Activated T-cell treated with anti-CD3 and anti-CD28 coated beads for 4 hours (primary cell): ENCODE data around the gene SRSF12.
A peak's percentile ranks its signal among the peaks of the same experiment; 100 is the strongest.

Experiments used
- DNase-seq: peaks from one replicate; pipeline ENCODE4 v3.0.0-alpha.2; 2020

SRSF12 gene

GRCh38 chr6:89117211-89118108 lies at the start of gene SRSF12:
TSS of gene SRSF12 (minus strand) at chr6:89118071. CDS start at chr6:89117887, 184 bp downstream.
- DNase-seq: peak; percentile 5

- DNase-seq: no peak
Measured at GRCh38 chr6:89162047-89162371, 44.1 kb upstream of the SRSF12 start.

GRCh38 chr6:89161326-89162046 lies 43.6 kb upstream of the SRSF12 start:
- no peak for DNase-seq

- no peak for DNase-seq
Measured at GRCh38 chr6:89160331-89161092, 42.6 kb upstream of the SRSF12 start.

- no peak for DNase-seq
Measured at GRCh38 chr6:89154131-89154530, 36.3 kb upstream of the SRSF12 start.

- DNase-seq: peak; percentile 28
Measured at GRCh38 chr6:89148016-89148750, 30.3 kb upstream of the SRSF12 start.

GRCh38 chr6:89146718-89147700 lies 29.1 kb upstream of the SRSF12 start:
- peak; percentile 15 for DNase-seq

- peak; percentile 58 for DNase-seq
Measured at GRCh38 chr6:89145956-89146717, 28.3 kb upstream of the SRSF12 start, which contains the start of gene PM20D2. TSS of gene PM20D2 (plus strand) at chr6:89146055. CDS start at chr6:89146145, 90 bp downstream.

- peak; percentile 5 for DNase-seq
Measured at GRCh38 chr6:89145091-89145955, 27.5 kb upstream of the SRSF12 start.

GRCh38 chr6:89144354-89144906 lies 26.6 kb upstream of the SRSF12 start:
- no peak for DNase-seq

- DNase-seq: no peak
Measured at GRCh38 chr6:89140347-89141156, 22.7 kb upstream of the SRSF12 start.

GRCh38 chr6:89139509-89140346 lies 21.9 kb upstream of the SRSF12 start:
- DNase-seq: no peak

GRCh38 chr6:89138173-89138572 lies 20.3 kb upstream of the SRSF12 start:
- DNase-seq: no peak

- no peak for DNase-seq
Measured at GRCh38 chr6:89134723-89135122, 16.9 kb upstream of the SRSF12 start.

- DNase-seq: no peak
Measured at GRCh38 chr6:89133981-89134380, 16.1 kb upstream of the SRSF12 start.

GRCh38 chr6:89132057-89132456 lies 14.2 kb upstream of the SRSF12 start:
- no peak for DNase-seq

- DNase-seq: no peak
Measured at GRCh38 chr6:89131599-89131998, 13.7 kb upstream of the SRSF12 start.
